Tibial nerve (tissue), 4 donors: ENCODE data around the gene AGMO. TPM values are rescaled to one million over a fixed set of nuclear protein-coding genes. Genes with fewer than 3 reads are reported as not detected.

Experiments used
- DNase-seq, 2 donors: peaks; one replicate each; pipeline ENCODE4 v3.0.0-alpha.2; 2019; ENCODE audit warnings: low spot score in 2 of 2
- H3K27ac ChIP-seq, 4 donors: fragments of 200-600 bp; sonication (generic) in 3 of 4; one replicate each; pipeline ENCODE4 v1.5.1; 2017 to 2019; ENCODE audit warnings: mild to moderate bottlenecking in 1 of 4
- H3K27me3 ChIP-seq, 2 donors: fragments of 200-600 bp; sonication (generic) in 1 of 2; one replicate each; pipeline versions ENCODE4 v1.5.1 to v1.6.0; 2017 to 2019
- H3K36me3 ChIP-seq, 3 donors: fragments of 200-600 bp; sonication (generic); one replicate each; pipeline ENCODE4 v1.5.1; 2018 to 2019
- H3K4me1 ChIP-seq, 4 donors: fragments of 200-600 bp; sonication (generic) in 3 of 4; one replicate each; pipeline ENCODE4 v1.5.1; 2017 to 2019
- H3K4me3 ChIP-seq, 4 donors: fragments of 200-600 bp; sonication (generic) in 3 of 4; one replicate each; pipeline ENCODE4 v1.5.1; 2017 to 2019; ENCODE audit warnings: mild to moderate bottlenecking in 1 of 4, moderate library complexity in 1 of 4
- H3K9me3 ChIP-seq, 4 donors: fragments of 200-600 bp; sonication (generic) in 3 of 4; one replicate each; pipeline ENCODE4 v1.5.1; 2017 to 2019
- CTCF ChIP-seq, 5 experiments: fragments of 200-600 bp in 3 of 5; fragments of 450-650 bp in 2 of 5; sonication (generic) in 3 of 5; IDR thresholded peaks; one replicate each; pipeline ENCODE4 v1.5.1; 2016 to 2019; ENCODE audit warnings: antibody characterized with exemption in 5 of 5, mild to moderate bottlenecking in 3 of 5, moderate library complexity in 2 of 5
- EP300 ChIP-seq, 2 donors: sonication (generic); formaldehyde crosslinking; IDR thresholded peaks; one replicate each; pipeline ENCODE4 v1.6.1; 2017; ENCODE audit warnings: antibody characterized with exemption in 2 of 2, mild to moderate bottlenecking in 1 of 2
- POLR2A ChIP-seq, 2 donors: fragments of 450-650 bp; IDR thresholded peaks; one replicate each; pipeline ENCODE4 v1.6.1; 2017; ENCODE audit warnings: antibody characterized with exemption in 2 of 2, mild to moderate bottlenecking in 2 of 2, moderate library complexity in 2 of 2
- WGBS, 2 donors: methylation state at CpG; one replicate each; pipeline ENCODE4 v1.1.5; 2018; 5-methylcytosine and 5-hydroxymethylcytosine counted together
- total RNA-seq, 4 donors: library from RNA; depleted of rRNA; stranded (reverse); fragments of >200 nt; gene quantifications; one replicate each; pipeline ENCODE4 v1.1.0, GENCODE V29; 2016

AGMO gene
- total RNA-seq, 4 donors from 2014 or later, result 2.4 to 14.0 (median 6.5) TPM

- Histone ChIP-seq H3K36me3 (peaks cover 0 to 6% (median 0%) of the 10 kb centered on the region in 3 donors), H3K9me3 (no peaks in the 10 kb centered on the region), H3K4me1 (no peaks in the 10 kb centered on the region), H3K4me3 (no peak overlapping the region), H3K27ac (no peak overlapping the region), H3K27me3 (no peaks in the 10 kb centered on the region)
- WGBS, 2 donors, result 60 to 89% methylated on average over 5 of the region's 5 CpGs
- no peak for DNase-seq
- no peak for TF ChIP-seq CTCF (IDR thresholded peaks at IDR 0.05)
- TF ChIP-seq POLR2A (IDR thresholded peaks at IDR 0.05), result no peak
- TF ChIP-seq EP300 (IDR thresholded peaks at IDR 0.05), result no peak
Measured at GRCh38 chr7:15594461-15594860, 32.6 kb upstream of the AGMO start.

- Histone ChIP-seq H3K4me3 (no peak overlapping the region), H3K27ac (no peak overlapping the region), H3K4me1 (no peaks in the 10 kb centered on the region), H3K27me3 (no peaks in the 10 kb centered on the region), H3K9me3 (no peaks in the 10 kb centered on the region), H3K36me3 (no peaks in the 10 kb centered on the region)
- WGBS, 2 donors, result 91% methylated on average over 3 of the region's 3 CpGs
- TF ChIP-seq CTCF (IDR thresholded peaks at IDR 0.05), result no peak
- no peak for TF ChIP-seq EP300 (IDR thresholded peaks at IDR 0.05)
- TF ChIP-seq POLR2A (IDR thresholded peaks at IDR 0.05), result no peak
- no peak for DNase-seq
Measured at GRCh38 chr7:15593382-15593781, 31.6 kb upstream of the AGMO start.

- Histone ChIP-seq H3K27me3 (no peaks in the 10 kb centered on the region), H3K36me3 (no peaks in the 10 kb centered on the region), H3K4me3 (no peak overlapping the region), H3K9me3 (peaks cover 0 to 9% (median 0%) of the 10 kb centered on the region in 4 donors), H3K27ac (no peak overlapping the region), H3K4me1 (peaks cover 0 to 2% (median 0%) of the 10 kb centered on the region in 4 donors)
- TF ChIP-seq POLR2A (IDR thresholded peaks at IDR 0.05) (no peak), EP300 (IDR thresholded peaks at IDR 0.05) (no peak), CTCF (IDR thresholded peaks at IDR 0.05) (no peak)
- WGBS, 2 donors, result 86 to 89% methylated on average over 4 of the region's 4 CpGs
- DNase-seq, result no peak
Measured at GRCh38 chr7:15586266-15586665, 24.5 kb upstream of the AGMO start.

- no peak for TF ChIP-seq POLR2A (IDR thresholded peaks at IDR 0.05)
- TF ChIP-seq EP300 (IDR thresholded peaks at IDR 0.05), result no peak
- TF ChIP-seq CTCF (IDR thresholded peaks at IDR 0.05), result no peak
- Histone ChIP-seq H3K9me3 (peaks cover 0 to 9% (median 0%) of the 10 kb centered on the region in 4 donors), H3K36me3 (no peaks in the 10 kb centered on the region), H3K27me3 (no peaks in the 10 kb centered on the region), H3K4me3 (no peak overlapping the region), H3K4me1 (peaks cover 0 to 12% (median 0%) of the 10 kb centered on the region in 4 donors), H3K27ac (no peak overlapping the region)
- no peak for DNase-seq
- WGBS, 2 donors, result 94 to 100% methylated on average over 3 of the region's 3 CpGs
Measured at GRCh38 chr7:15584575-15584974, 22.8 kb upstream of the AGMO start.

- no peak for TF ChIP-seq POLR2A (IDR thresholded peaks at IDR 0.05)
- TF ChIP-seq EP300 (IDR thresholded peaks at IDR 0.05), result no peak
- no peak for TF ChIP-seq CTCF (IDR thresholded peaks at IDR 0.05)
- 69 to 83% methylated on average over 1 of the region's 1 CpG for WGBS, 2 donors
Measured at GRCh38 chr7:15582773-15583172, 21.0 kb upstream of the AGMO start.

More at GRCh38 chr7:15582773-15583172, 21.0 kb upstream of the AGMO start:
- no peaks in the 10 kb centered on the region for H3K27me3 ChIP-seq
- no peaks in the 10 kb centered on the region for H3K36me3 ChIP-seq
- H3K27ac ChIP-seq, result peak overlapping the region in 1 of 4 donors; percentile 29
- H3K4me1 ChIP-seq, result peaks cover 0 to 12% (median 0%) of the 10 kb centered on the region in 4 donors
- peaks cover 0 to 9% (median 0%) of the 10 kb centered on the region in 4 donors for H3K9me3 ChIP-seq
- no peak for DNase-seq
- no peak overlapping the region for H3K4me3 ChIP-seq
